ENCODE data around the gene HBA1. TPM values are rescaled to one million over a fixed set of nuclear protein-coding genes. Genes with fewer than 3 reads are reported as not detected.
"Not testable (repeated sequence)": the region's sequence is repeated elsewhere in the genome, so short reads cannot be mapped to it uniquely, and the experiment has no call there.

Gene HBA1
- not detected for polyA plus RNA-seq (2012; ENCODE audit: insufficient read depth, insufficient read length, low read depth)

GRCh38 chr16:176477-177382 is at the start of gene HBA1:
Gene HBA1, plus strand, starts transcription at chr16:176680. Its CDS starts 37 bp downstream, at chr16:176717.
- not testable (repeated sequence) for H3K36me3 ChIP-seq; DNase-seq; H3K4me1 ChIP-seq; H3K4me3 ChIP-seq (ENCODE audit: low read depth, low read length); H3K9me3 ChIP-seq
- H3K27me3 ChIP-seq: peaks cover 64% of the 10 kb centered on the region

- no peaks in the 10 kb centered on the region for H3K4me1 ChIP-seq
- TF ChIP-seq CTCF (IDR thresholded peaks at IDR 0.05; ENCODE audit: low read depth, low read length): no peak
- no peaks in the 10 kb centered on the region for H3K27me3 ChIP-seq
- no peak for DNase-seq
- no peaks in the 10 kb centered on the region for H3K9me3 ChIP-seq
- no peak overlapping the region for H3K4me3 ChIP-seq (ENCODE audit: low read depth, low read length)
- no peaks in the 10 kb centered on the region for H3K36me3 ChIP-seq
Measured at GRCh38 chr16:129075-129474, 47.4 kb upstream of the HBA1 start.

DNA sequence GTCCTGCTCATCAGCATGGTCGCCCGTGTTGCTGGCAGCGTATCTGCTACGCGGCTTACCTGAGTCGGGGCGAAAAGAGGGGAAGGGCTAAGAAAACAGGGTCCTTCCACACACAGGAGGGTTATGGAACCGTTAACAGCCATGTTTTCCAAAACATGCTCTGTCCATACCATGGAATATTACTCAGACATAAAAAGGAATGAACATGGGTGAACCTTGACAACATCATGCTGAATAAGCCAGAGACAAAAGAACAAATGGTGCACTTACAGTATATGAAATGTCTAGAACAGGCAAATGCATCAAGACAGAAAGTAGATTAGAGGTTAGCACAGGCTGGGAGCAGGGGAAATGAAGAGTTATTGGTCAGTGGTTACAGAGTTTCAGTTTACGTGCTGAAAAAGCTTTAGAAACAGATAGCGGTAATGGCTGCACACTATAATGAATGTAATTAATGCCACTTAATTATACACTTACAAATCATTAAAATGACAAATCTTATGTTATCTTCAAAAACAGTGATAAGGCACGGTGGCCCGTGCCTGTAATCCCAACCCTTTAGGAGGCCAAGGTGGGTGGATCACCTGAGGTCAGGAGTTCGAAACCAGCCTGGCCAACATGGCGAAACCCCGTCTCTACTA is 45.8 kb upstream of the HBA1 start:
- H3K4me1 ChIP-seq: no peaks in the 10 kb centered on the region
- no peak for TF ChIP-seq CTCF (IDR thresholded peaks at IDR 0.05; ENCODE audit: low read depth, low read length)
- no peaks in the 10 kb centered on the region for H3K27me3 ChIP-seq
- DNase-seq: no peak
- H3K4me3 ChIP-seq (ENCODE audit: low read depth, low read length): no peak overlapping the region
- no peaks in the 10 kb centered on the region for H3K36me3 ChIP-seq
- no peaks in the 10 kb centered on the region for H3K9me3 ChIP-seq

GRCh38 chr16:132120-132519 is 44.4 kb upstream of the HBA1 start:
- Histone ChIP-seq H3K4me1 (no peaks in the 10 kb centered on the region), H3K36me3 (no peaks in the 10 kb centered on the region), H3K9me3 (no peaks in the 10 kb centered on the region), H3K27me3 (no peaks in the 10 kb centered on the region), H3K4me3 (ENCODE audit: low read depth, low read length) (no peak overlapping the region)
- TF ChIP-seq CTCF (IDR thresholded peaks at IDR 0.05; ENCODE audit: low read depth, low read length): no peak
- DNase-seq: no peak

DNA sequence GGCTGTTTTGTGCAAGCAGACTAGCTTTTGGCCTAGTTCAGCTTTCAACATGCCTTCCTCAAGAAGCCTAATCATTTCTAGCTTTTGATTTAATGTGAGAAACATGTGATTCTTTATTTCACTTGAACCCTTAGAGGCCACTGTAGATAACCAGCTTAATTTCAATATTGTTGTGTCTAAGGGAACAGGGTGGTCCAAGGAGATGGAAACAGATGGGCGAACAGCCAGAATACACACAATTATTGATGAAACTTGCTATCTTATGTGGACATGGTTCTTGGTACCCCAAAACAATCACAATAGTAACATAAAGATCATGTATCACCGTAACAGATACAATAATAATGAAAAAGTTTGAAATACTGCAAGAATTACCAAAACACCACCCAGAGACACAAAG is 42.8 kb upstream of the HBA1 start:
- Histone ChIP-seq H3K4me1 (no peaks in the 10 kb centered on the region), H3K4me3 (ENCODE audit: low read depth, low read length) (no peak overlapping the region), H3K27me3 (no peaks in the 10 kb centered on the region), H3K9me3 (no peaks in the 10 kb centered on the region), H3K36me3 (no peaks in the 10 kb centered on the region)
- DNase-seq: no peak
- TF ChIP-seq CTCF (IDR thresholded peaks at IDR 0.05; ENCODE audit: low read depth, low read length): no peak

- Histone ChIP-seq H3K4me3 (ENCODE audit: low read depth, low read length) (peak overlapping the region; percentile 67), H3K9me3 (no peaks in the 10 kb centered on the region), H3K4me1 (no peaks in the 10 kb centered on the region), H3K36me3 (no peaks in the 10 kb centered on the region), H3K27me3 (no peaks in the 10 kb centered on the region)
- TF ChIP-seq CTCF (IDR thresholded peaks at IDR 0.05; ENCODE audit: low read depth, low read length): no peak
- peak; percentile 39 for DNase-seq
Measured at GRCh38 chr16:138049-138417, 38.4 kb upstream of the HBA1 start.
